Fibroblast of lung (primary cell): ENCODE data around the gene RASIP1. TPM values are rescaled to one million over a fixed set of nuclear protein-coding genes. Genes with fewer than 3 reads are reported as not detected.

Experiments used
- DNase-seq, 2 donors: peaks; one replicate each; pipeline versions ENCODE4 v3.0.0 to v3.0.0-alpha.2; 2010; ENCODE audit warnings: low read depth in 2 of 2
- H2AFZ ChIP-seq: 2 replicates; pipeline ENCODE4 v1.5.1; 2012; ENCODE audit warnings: low read length, control low read depth, inconsistent platforms
- H3K27ac ChIP-seq: 2 replicates; pipeline ENCODE4 v1.5.1; 2011; ENCODE audit warnings: low read length, control low read depth; ENCODE audit not compliant: insufficient read depth
- H3K27me3 ChIP-seq: 2 replicates; pipeline ENCODE4 v1.5.1; 2011; ENCODE audit warnings: mild to moderate bottlenecking, low read length; ENCODE audit not compliant: control insufficient read depth, insufficient read depth
- H3K36me3 ChIP-seq: 2 replicates; pipeline ENCODE4 v1.5.1; 2011; ENCODE audit warnings: low read length; ENCODE audit not compliant: control insufficient read depth, insufficient read depth
- H3K4me1 ChIP-seq: 2 replicates; pipeline ENCODE4 v1.5.1; 2011; ENCODE audit warnings: low read length; ENCODE audit not compliant: control insufficient read depth, insufficient read depth; ENCODE audit errors: extremely low read depth
- H3K4me2 ChIP-seq: 2 replicates; pipeline ENCODE4 v1.5.1; 2011; ENCODE audit warnings: low read length, control low read depth; ENCODE audit not compliant: insufficient read depth; ENCODE audit errors: extremely low read depth
- H3K4me3 ChIP-seq, 4 experiments: fragments of 200-600 bp in 1 of 4; sonication (generic) in 1 of 4; replicated peaks in 1 of 4; 2 replicates each; pipeline ENCODE4 v1.5.1; 2011 to 2016; ENCODE audit warnings: low read length in 4 of 4, low read depth in 3 of 4, mild to moderate bottlenecking in 3 of 4, control low read depth in 2 of 4, inconsistent platforms in 1 of 4, mixed read lengths in 1 of 4; ENCODE audit not compliant: insufficient read depth in 1 of 4; ENCODE audit errors: control extremely low read depth in 1 of 4
- H3K79me2 ChIP-seq: 2 replicates; pipeline ENCODE4 v1.5.1; 2012; ENCODE audit warnings: mild to moderate bottlenecking, low read length, inconsistent platforms; ENCODE audit not compliant: control insufficient read depth, insufficient read depth
- H3K9ac ChIP-seq: 2 replicates; pipeline ENCODE4 v1.5.1; 2011; ENCODE audit warnings: mild to moderate bottlenecking, low read length, control low read depth; ENCODE audit not compliant: insufficient read depth
- H3K9me3 ChIP-seq: 2 replicates; pipeline ENCODE4 v1.5.1; 2012; ENCODE audit warnings: low read depth, low read length; ENCODE audit not compliant: control insufficient read depth, insufficient read depth
- H4K20me1 ChIP-seq: 2 replicates; pipeline ENCODE4 v1.5.1; 2011; ENCODE audit warnings: low read length; ENCODE audit not compliant: control insufficient read depth, insufficient read depth; ENCODE audit errors: extremely low read depth
- CTCF ChIP-seq, 2 donors: IDR thresholded peaks in 1 of 2; conservative IDR thresholded peaks in 1 of 2; 1 replicate in 1 of 2; 2 replicates in 1 of 2; pipeline ENCODE4 v1.5.1; 2011 to 2012; ENCODE audit warnings: low read length in 2 of 2, control low read depth in 1 of 2, inconsistent platforms in 1 of 2, low read depth in 1 of 2, mild to moderate bottlenecking in 1 of 2
- EZH2 ChIP-seq: IDR thresholded peaks from 2 replicates; pipeline ENCODE4 v1.5.1; 2012; ENCODE audit warnings: low read length, control low read depth, mild to moderate bottlenecking; ENCODE audit errors: missing control alignments
- polyA plus RNA-seq, 2 donors: library from polyadenylated mRNA; depleted of rRNA in 1 of 2; stranded (reverse) in 1 of 2; unstranded in 1 of 2; fragments of >200 nt; gene quantifications; 2 replicates each; pipeline ENCODE4 v1.2.1, GENCODE V29; 2011 to 2012; ENCODE audit warnings: missing spikeins in 1 of 2
- total RNA-seq: library from RNA; depleted of rRNA; stranded (reverse); fragments of >200 nt; gene quantifications from 2 replicates; pipeline ENCODE4 v1.2.1, GENCODE V29; 2014

Gene RASIP1
- total and polyA plus RNA-seq, 2 donors (not counting 1 experiment from before 2014, with no cell fraction given), result 0.99 to 1.6 TPM

GRCh38 chr19:48672994-48673393 is 67.4 kb downstream of the RASIP1 start, which contains the start of gene NTN5:
Gene NTN5 (minus strand): TSS chr19:48673017. CDS start chr19:48670986, 2,031 bp downstream.
- Histone ChIP-seq H3K27ac (no peak within 1 kb of the TSS), H3K79me2 (no peaks in the 10 kb centered on the region), H3K9me3 (no peaks in the 10 kb centered on the region), H3K4me1 (no peaks in the 10 kb centered on the region), H3K4me3 (no peak within 1 kb of the TSS), H3K27me3 (no peaks in the 10 kb centered on the region), H3K9ac (no peak within 1 kb of the TSS), H2AFZ (no peak within 1 kb of the TSS), H3K4me2 (no peak within 1 kb of the TSS), H4K20me1 (no peaks in the 10 kb centered on the region), H3K36me3 (no peaks in the 10 kb centered on the region)
- TF ChIP-seq CTCF (conservative IDR thresholded peaks at IDR 0.05 in 1 of 2, IDR thresholded peaks at IDR 0.05 in 1 of 2; ENCODE audit: low read depth in 1 of 2, low read length in 2 of 2), result no peak
- no peak for TF ChIP-seq EZH2
- DNase-seq, result no peak

GRCh38 chr19:48671446-48671995 is 68.9 kb downstream of the RASIP1 start:
- Histone ChIP-seq H3K9ac (no peak overlapping the region), H3K79me2 (no peaks in the 10 kb centered on the region), H4K20me1 (no peaks in the 10 kb centered on the region), H3K27me3 (no peaks in the 10 kb centered on the region), H3K4me3 (no peak overlapping the region), H3K9me3 (no peaks in the 10 kb centered on the region), H3K27ac (no peak overlapping the region), H3K4me1 (no peaks in the 10 kb centered on the region), H2AFZ (no peak overlapping the region), H3K4me2 (no peak overlapping the region), H3K36me3 (no peaks in the 10 kb centered on the region)
- no peak for DNase-seq
- no peak for TF ChIP-seq CTCF (conservative IDR thresholded peaks at IDR 0.05 in 1 of 2, IDR thresholded peaks at IDR 0.05 in 1 of 2; ENCODE audit: low read depth in 1 of 2, low read length in 2 of 2)
- no peak for TF ChIP-seq EZH2

GRCh38 chr19:48670699-48671445 is 69.5 kb downstream of the RASIP1 start:
- no peak for DNase-seq
- H3K27me3 ChIP-seq, result no peaks in the 10 kb centered on the region
- H3K4me1 ChIP-seq, result no peaks in the 10 kb centered on the region
- no peak overlapping the region for H3K4me3 ChIP-seq
- no peak overlapping the region for H3K4me2 ChIP-seq
- H2AFZ ChIP-seq, result no peak overlapping the region
- no peaks in the 10 kb centered on the region for H3K79me2 ChIP-seq
- no peaks in the 10 kb centered on the region for H4K20me1 ChIP-seq
- H3K36me3 ChIP-seq, result no peaks in the 10 kb centered on the region
- H3K9ac ChIP-seq, result no peak overlapping the region
- TF ChIP-seq CTCF (conservative IDR thresholded peaks at IDR 0.05 in 1 of 2, IDR thresholded peaks at IDR 0.05 in 1 of 2; ENCODE audit: low read depth in 1 of 2, low read length in 2 of 2), result no peak
- no peak for TF ChIP-seq EZH2
- no peaks in the 10 kb centered on the region for H3K9me3 ChIP-seq
- H3K27ac ChIP-seq, result no peak overlapping the region

Other genes starting within 250 kb of the RASIP1 start
- gene LMTK3, start 228.8 kb downstream of the RASIP1 start, total RNA-seq, result under 0.01 and 0.17 TPM in 2 replicates
- 0.01 TPM in 1 of 2 replicates, not detected in the other for gene LMTK3, start 228.8 kb downstream of the RASIP1 start, polyA plus RNA-seq
- 0.33 TPM in 1 of 2 replicates, not detected in the other for gene SULT2B1, start 188.4 kb downstream of the RASIP1 start, total RNA-seq
- gene SULT2B1, start 188.4 kb downstream of the RASIP1 start, polyA plus RNA-seq, result 0.10 TPM in 1 of 2 replicates, not detected in the other
- not detected in 2 replicates for gene SPACA4, start 133.9 kb downstream of the RASIP1 start, total RNA-seq
- not detected in 2 replicates for gene SPACA4, start 133.9 kb downstream of the RASIP1 start, polyA plus RNA-seq
- gene FAM83E, start 125.5 kb downstream of the RASIP1 start, total RNA-seq, result 0.50 and 1.0 TPM in 2 replicates
- gene FAM83E, start 125.5 kb downstream of the RASIP1 start, polyA plus RNA-seq, result not detected in 2 replicates
- gene RPL18, start 121.4 kb downstream of the RASIP1 start, total RNA-seq, result 2,017 and 2,054 TPM in 2 replicates
- 1,166 and 1,578 TPM in 2 replicates for gene RPL18, start 121.4 kb downstream of the RASIP1 start, polyA plus RNA-seq
- gene SPHK2, start 121.1 kb downstream of the RASIP1 start, total RNA-seq, result 5.1 and 9.6 TPM in 2 replicates
- 3.4 and 5.7 TPM in 2 replicates for gene SPHK2, start 121.1 kb downstream of the RASIP1 start, polyA plus RNA-seq
- gene DBP, start 103.2 kb downstream of the RASIP1 start, total RNA-seq, result 17.2 and 23.6 TPM in 2 replicates
- 3.2 and 4.8 TPM in 2 replicates for gene DBP, start 103.2 kb downstream of the RASIP1 start, polyA plus RNA-seq
- gene CA11, start 94.4 kb downstream of the RASIP1 start, total RNA-seq, result 2.3 and 4.1 TPM in 2 replicates
- 1.5 and 1.7 TPM in 2 replicates for gene CA11, start 94.4 kb downstream of the RASIP1 start, polyA plus RNA-seq
- under 0.01 and 0.51 TPM in 2 replicates for gene NTN5, start 67.6 kb downstream of the RASIP1 start, total RNA-seq
- gene NTN5, start 67.6 kb downstream of the RASIP1 start, polyA plus RNA-seq, result 0.03 and 0.10 TPM in 2 replicates
- under 0.01 TPM in 1 of 2 replicates, not detected in the other for gene FUT2, start 44.6 kb downstream of the RASIP1 start, total RNA-seq
- gene FUT2, start 44.6 kb downstream of the RASIP1 start, polyA plus RNA-seq, result not detected in 2 replicates
- 0.51 and 0.99 TPM in 2 replicates for gene MAMSTR, start 20.9 kb downstream of the RASIP1 start, total RNA-seq
- 0.84 and 1.8 TPM in 2 replicates for gene MAMSTR, start 20.9 kb downstream of the RASIP1 start, polyA plus RNA-seq
- not detected in 2 replicates for gene IZUMO1, start 6.3 kb upstream of the RASIP1 start, total RNA-seq
- gene IZUMO1, start 6.3 kb upstream of the RASIP1 start, polyA plus RNA-seq, result not detected in 2 replicates
- under 0.01 and 0.17 TPM in 2 replicates for gene FUT1, start 12.0 kb upstream of the RASIP1 start, total RNA-seq
- gene FUT1, start 12.0 kb upstream of the RASIP1 start, polyA plus RNA-seq, result 0.02 and 0.06 TPM in 2 replicates
- not detected in 2 replicates for gene FGF21, start 14.9 kb upstream of the RASIP1 start, total RNA-seq
- gene FGF21, start 14.9 kb upstream of the RASIP1 start, polyA plus RNA-seq, result not detected in 2 replicates
- 22.1 and 33.9 TPM in 2 replicates for gene BCAT2, start 70.4 kb upstream of the RASIP1 start, total RNA-seq
- gene BCAT2, start 70.4 kb upstream of the RASIP1 start, polyA plus RNA-seq, result 22.8 and 23.2 TPM in 2 replicates
- 7.7 and 11.1 TPM in 2 replicates for gene HSD17B14, start 95.9 kb upstream of the RASIP1 start, total RNA-seq
- gene HSD17B14, start 95.9 kb upstream of the RASIP1 start, polyA plus RNA-seq, result 2.7 and 4.5 TPM in 2 replicates
- gene PLEKHA4, start 128.0 kb upstream of the RASIP1 start, total RNA-seq, result 18.7 and 20.0 TPM in 2 replicates
- gene PLEKHA4, start 128.0 kb upstream of the RASIP1 start, polyA plus RNA-seq, result 6.6 and 11.1 TPM in 2 replicates
- gene PPP1R15A, start 131.8 kb upstream of the RASIP1 start, total RNA-seq, result 87.3 and 166 TPM in 2 replicates
- 46.3 and 116 TPM in 2 replicates for gene PPP1R15A, start 131.8 kb upstream of the RASIP1 start, polyA plus RNA-seq
- 0.51 and 0.83 TPM in 2 replicates for gene TULP2, start 158.1 kb upstream of the RASIP1 start, total RNA-seq
- gene TULP2, start 158.1 kb upstream of the RASIP1 start, polyA plus RNA-seq, result 0.10 and 0.28 TPM in 2 replicates
- 130 and 137 TPM in 2 replicates for gene NUCB1, start 159.7 kb upstream of the RASIP1 start, total RNA-seq
- gene NUCB1, start 159.7 kb upstream of the RASIP1 start, polyA plus RNA-seq, result 101 and 129 TPM in 2 replicates
- 0.17 TPM in 1 of 2 replicates, not detected in the other for gene DHDH, start 193.1 kb upstream of the RASIP1 start, total RNA-seq
- gene DHDH, start 193.1 kb upstream of the RASIP1 start, polyA plus RNA-seq, result 0.08 TPM in 1 of 2 replicates, not detected in the other
- gene BAX, start 214.3 kb upstream of the RASIP1 start, total RNA-seq, result 106 and 194 TPM in 2 replicates
- 70.1 and 90.3 TPM in 2 replicates for gene BAX, start 214.3 kb upstream of the RASIP1 start, polyA plus RNA-seq
- gene FTL, start 224.7 kb upstream of the RASIP1 start, total RNA-seq, result 6,440 and 8,266 TPM in 2 replicates
- gene FTL, start 224.7 kb upstream of the RASIP1 start, polyA plus RNA-seq, result 1,844 and 2,689 TPM in 2 replicates